ENCODE data around the gene ACSS3.
"Not testable (repeated sequence)": the region's sequence is repeated elsewhere in the genome, so short reads cannot be mapped to it uniquely, and the experiment has no call there.

The ACSS3 gene

DNA sequence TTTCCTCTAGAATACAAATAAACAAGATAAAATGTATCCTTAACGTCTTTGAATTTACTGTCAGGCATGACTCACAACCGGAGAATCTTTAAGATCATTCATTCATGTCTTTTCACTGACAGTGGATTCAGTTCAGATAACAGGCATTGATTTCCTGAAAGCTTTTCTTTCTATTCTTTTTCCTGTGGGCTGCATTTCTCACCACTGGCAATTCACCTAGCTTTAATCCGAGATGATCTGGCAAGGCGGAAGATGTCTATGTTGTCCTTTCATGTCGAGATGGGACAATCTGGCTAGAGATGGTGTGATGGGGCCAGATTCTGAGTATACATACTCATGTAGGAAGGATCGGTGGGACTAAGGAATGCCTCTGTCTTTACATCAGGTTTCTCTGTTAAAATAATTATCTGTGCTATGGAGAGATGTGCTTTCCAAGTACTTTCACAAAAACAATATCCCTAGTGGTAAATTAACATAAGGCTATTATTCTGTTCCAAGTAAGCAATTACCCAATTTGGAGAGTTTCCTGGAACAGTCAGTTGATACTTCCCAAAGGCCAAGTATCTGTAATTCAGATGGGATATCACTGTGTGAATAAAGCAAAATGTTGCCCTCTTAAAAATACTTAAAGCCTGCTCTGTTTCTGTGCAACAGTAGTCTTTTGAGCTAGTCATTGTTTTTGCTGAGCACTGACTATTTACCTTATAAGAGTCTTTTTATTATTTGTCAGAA, 17.8 kb downstream of the ACSS3 start:
- no peak for DNase-seq

DNA sequence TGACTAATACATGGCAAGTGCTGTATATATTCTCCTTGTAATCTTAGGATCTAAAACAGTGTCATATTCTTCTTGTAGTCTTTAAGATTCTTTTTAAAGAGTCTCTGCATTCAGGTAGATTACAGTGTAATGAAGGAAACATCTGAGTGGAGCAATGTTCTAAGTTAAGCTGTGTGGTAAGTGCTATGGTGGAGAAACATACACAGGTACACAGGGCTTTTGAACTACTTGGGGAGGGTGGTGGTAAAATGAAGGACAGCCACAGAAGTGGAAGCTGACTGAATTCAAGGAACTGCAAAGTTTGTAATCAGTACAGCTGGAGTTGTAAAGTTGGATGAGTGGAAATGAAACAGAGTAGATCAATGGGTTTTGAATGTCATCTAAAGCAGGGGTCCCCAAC, 27.8 kb downstream of the ACSS3 start:
- no peak for DNase-seq

DNA sequence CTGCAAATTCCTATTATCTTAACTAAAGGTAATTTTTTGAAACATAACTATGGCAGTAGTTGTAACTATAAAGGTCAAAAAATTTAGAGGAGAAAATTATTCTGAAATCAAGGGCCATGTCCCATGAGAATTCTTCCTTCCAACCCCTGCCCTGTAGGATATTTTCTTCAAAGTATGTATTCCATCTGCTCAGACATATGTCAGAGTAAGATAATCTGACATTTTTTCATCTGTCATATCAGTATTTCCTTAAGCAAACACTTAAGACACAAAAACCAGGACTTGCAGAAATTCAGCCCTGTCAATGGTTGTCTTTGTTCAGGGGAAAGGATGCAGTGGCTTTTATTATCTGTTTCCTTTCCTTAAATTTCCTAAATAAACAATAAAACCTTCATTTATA, 36.3 kb downstream of the ACSS3 start:
- no peak for DNase-seq

DNA sequence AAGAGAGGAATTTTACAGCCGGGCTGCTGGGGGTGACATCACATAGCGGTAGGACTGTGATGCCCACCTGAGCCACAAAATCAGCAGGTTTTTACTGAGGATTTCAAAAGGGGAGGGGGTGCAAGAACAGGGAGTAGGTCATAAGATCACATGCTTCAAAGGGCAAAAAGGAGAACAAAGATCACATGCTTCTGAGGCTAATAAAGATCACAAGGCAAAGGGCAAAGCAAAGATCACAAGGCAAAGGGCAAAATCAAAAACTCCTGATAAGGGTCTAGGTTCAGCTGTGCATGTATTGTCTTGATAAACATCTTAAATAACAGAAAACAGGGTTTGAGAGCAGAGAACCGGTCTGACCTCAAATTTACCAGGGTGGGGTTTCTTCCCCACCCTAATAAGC, 41.2 kb downstream of the ACSS3 start:
- not testable (repeated sequence) for DNase-seq

DNA sequence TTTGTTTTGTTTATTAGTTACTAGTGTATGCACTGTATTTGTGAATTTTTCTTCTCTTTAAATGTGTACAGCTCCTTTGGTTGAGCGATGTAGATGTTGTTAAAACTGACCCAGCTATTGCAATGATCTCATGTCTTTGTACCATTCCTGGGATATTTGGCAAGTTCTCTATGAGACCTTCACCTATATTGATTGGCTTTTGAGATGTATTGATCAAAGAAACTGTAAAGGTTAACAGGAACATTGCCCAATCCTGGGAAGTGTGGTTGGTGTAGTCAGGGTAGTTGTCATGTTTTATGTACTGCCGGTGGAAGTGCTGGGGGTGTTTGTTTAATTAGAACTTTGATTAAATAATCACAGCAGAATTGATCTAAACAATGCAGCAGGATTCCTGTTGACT, 43.1 kb downstream of the ACSS3 start:
- no peak for DNase-seq

DNA sequence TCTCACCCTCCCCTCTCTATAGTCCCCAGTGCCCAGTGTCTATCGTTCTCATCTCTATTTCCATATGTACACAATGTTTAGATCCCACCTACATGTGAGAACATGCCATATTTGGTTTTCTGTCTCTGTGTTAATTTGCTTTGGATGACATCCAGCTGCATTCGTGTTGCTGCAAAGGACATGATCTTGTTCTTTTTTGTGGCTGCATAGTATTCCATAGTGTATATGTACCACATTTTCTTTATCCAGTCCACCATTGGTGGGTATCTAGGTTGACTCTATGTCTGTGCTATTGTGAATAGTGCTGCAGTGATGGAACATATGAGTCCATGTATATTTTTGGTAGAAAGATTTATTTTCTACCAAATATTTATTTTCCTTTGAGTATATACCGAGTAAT, 45.7 kb downstream of the ACSS3 start:
- no peak for DNase-seq

DNA sequence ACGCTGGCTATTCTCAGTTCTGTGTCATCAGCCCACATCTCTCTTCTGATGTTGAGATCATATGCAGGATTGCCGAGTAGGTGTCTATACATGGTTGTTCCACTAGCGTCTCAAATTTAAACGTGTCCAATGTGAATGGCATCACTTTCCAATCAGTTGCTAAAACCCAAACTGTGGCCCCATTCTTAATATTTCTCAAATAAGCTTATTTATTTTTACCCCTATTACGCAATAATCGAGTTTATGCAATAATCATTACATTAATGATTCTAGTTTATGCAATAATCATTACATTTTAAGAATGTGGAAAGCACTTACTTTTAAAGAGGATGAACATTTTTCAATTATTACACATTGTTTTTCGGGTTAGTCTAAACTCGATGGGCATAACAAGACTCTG, 47.8 kb downstream of the ACSS3 start:
- DNase-seq = no peak

DNA sequence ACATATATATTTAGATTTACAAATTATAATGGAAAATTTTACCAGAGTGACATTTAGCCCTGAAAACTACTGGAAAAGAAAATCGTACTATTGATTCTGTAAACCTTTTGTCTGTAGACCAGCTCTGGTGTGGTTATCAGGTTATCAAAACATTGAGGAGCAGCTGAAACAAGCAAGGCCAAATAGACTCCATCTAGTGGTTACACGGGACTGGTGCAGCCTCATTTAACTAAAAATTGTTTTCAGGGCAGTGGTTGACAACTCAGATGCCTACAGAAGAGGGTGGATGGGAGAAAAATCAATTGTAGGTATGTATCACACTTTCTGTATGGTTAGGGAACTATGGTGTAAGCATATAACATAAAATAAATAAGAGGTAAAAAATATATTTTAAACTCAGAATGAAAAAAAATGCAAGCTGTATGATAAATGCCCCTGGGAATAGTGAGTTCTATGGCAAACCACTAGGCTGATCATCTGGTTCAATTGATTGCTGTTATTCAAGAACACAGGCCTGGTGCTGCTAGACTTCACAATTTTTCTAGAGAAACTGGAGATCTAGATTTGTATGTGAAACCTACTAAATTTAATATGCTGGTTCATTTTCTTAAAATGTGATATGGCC, 51.2 kb downstream of the ACSS3 start:
- DNase-seq = no peak

DNA sequence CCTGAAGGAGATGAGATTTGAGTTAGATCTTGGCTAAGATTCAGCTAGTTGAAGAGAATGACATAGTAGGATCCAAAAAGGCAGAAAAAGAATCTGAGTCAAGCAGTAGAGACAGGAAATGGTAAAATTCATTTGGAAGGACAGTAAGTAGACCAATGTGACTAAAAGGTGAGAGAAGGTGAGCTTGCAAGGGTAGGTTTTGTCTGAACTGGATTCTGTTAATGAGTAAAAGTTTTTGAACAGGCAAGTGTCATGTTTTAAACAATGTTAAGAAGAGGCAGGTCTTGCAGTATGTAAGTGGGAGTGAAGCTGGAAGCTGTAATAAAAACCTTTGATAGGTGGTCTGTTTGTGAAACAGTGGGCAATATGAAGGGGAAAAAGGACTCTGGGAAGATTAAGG, 58.6 kb downstream of the ACSS3 start:
- DNase-seq = no peak

DNA sequence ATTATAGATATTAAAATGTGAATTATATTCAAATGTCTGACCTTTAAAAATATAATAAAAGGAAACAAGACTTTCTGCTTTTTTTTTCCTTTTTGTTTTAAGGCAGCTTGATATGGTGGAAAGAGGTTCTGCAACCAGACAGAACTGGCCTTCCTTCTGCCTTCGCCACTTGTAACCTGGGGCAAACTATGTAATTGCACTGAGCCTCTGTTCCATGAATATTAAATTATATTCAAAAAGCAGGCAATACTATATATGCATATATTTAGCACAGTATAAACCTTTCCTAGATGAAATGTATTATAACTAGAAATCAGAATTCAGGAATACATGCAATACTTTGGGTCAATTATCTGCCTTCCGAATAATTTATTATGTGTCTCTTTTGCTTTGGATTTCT, 59.9 kb downstream of the ACSS3 start:
- no peak for DNase-seq

DNA sequence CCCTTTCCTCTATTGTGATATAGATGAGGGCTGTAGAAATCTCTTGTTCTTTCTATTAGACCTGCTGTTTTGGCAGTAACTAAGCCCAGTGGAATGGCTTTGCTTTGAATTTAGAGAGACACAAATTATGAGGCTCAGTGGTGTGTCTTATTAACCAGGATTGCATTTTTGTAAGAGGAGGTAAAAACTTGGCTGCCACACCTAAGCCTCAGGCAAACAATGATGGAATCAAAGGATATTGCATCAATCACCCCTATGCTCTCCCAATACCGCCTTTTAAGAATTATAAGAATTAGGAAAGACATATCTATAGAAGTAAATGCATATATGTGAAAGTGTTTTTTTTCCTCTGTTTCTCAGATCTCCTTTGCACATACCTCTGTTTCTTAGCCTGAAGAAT, 63.3 kb downstream of the ACSS3 start:
- no peak for DNase-seq

DNA sequence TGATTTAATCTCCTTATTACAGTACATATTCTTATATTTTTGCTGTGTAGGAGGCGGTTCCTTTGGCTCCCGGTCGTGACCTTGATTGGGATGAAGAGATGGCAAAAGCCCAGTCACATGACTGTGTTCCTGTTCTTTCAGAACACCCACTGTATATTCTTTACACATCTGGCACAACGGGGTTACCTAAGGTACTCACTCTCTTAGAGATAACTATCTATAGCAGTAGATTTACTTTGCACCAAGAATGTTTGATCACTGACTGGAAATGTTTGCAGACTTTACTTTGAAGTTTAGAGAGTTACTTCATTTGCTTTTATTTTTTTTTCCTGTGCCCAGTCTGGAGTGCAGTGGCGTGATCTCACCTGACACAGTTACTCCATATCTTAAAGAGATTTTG, 65.2 kb downstream of the ACSS3 start:
- no peak for DNase-seq

DNA sequence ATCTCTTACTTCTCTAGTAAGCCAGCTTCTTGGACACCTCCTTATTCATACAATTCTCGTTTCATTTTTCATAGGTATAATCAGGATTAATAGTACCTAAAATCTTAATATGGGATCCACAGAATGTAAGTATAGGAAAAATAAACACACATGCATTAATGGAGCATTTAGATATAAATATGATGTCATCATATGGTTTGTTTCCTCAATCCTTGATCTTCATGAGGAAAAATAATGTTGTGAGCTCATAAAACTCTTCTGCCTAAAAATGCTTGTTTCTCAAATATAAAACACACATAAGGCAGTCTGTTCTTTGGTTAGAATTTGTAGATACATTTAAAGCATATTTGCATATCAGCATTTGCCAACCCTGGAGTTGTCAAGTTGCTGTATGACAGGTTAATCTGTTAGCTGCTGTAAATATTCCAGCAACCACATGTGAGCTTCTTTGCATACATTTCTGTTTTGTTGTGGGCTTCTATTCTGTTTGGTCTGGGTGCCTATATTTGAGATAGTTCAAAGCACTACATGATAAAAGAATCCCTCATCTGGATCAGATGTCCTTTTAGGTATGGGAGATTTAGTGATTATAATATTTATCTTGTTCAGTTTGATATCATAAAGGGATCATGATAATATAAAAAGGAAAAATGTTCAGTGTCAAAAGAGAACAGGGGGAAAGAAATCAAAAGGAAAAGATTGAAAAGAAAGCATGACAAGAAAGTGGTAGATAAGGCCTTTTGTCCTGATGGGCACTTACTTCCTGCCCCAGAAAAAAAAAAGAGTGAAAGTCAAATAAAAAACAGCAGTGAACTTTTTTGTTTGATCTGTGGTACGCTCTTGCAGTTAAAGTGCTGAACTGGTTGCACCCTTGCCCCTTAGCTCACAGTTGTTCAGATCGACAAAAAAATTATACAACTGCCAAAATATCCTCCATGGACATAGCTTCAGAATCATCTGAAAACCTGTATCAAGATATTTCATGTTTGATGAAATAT, 68.6 kb downstream of the ACSS3 start:
- no peak for DNase-seq

DNA sequence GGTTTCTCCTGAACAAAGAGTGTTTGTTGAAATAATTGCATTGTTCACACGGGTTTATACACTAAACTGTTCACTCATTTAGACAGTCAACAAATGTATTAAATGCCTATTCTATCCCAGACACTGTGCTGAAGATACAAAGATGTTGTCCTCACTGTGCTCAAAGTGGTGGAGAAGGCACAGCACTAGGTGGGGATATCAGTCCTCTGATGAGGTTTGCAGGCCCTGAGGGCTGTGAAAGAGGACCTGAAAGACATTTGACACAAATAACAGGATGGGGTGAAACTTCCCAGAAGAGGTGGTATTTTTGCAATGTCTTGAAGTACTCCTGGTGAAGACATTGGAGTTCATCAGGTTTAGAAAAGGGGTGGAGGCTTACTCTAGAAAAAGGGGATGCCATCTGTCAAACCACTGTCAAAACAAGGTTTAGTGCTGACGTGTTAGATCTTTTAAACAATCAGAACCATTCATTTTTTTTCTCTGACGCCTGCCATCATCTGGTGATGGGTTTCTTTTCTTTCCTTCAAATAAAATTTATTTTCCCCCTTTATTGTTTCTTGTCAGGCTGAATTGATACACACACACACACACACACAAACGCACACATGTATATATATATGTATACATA, 69.5 kb downstream of the ACSS3 start:
- DNase-seq = no peak

DNA sequence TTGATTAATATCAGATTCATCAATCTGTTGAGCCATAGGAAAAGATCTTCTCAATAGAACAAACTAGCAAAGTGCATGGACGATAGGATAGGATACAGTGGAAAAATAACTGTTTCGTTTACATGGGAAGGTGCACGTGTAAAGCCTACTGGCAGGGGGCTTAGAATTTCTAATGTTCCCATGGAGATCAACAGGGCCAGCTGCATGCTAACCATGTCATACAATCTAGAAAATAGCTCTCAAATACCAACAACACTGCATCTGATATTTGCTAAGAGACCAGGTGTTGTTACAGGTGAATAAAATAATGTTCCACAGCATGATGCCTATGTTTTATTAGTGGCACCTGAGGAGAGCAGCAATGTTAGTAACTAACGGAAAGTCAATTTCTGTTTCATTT, 72.5 kb downstream of the ACSS3 start:
- DNase-seq = no peak

DNA sequence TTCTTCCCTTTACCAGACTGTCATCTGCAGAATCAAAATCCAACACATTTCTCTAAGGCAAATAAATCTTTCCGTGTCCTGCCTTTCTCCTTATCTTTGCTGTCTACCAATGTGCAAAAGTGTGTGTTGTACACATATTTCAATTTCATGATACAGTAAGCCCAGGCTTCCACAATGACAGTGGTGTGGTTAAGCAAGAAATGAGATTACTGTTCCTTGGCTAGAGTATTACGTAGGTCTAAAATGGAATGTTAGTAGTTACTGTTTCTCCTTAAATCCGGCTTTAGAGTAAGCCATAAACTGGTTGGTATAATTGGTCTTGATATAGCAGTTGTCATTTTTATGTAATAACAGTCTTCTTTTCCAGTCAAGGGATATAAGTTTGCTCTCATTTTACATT, 82.0 kb downstream of the ACSS3 start:
- DNase-seq = no peak

DNA sequence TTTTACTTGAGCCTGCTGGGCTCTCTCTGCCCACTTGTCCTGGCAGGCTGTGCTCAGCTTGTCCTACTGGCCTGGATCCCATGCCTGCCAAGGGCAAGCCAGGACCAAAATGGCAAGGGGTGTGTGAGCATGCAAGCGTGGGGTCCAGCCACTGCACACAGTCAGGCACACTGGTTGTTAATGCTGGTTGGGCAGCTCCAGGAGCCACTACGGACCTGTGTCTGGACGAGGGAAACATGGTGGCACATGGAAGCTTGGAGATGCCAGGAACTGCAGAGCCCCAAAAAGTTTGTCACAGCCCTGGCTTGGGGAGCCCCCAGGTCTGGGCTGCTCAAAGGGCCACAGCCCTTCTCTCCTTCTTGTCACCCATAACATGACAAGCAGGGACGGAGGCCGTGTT, 83.8 kb downstream of the ACSS3 start:
- DNase-seq = no peak

DNA sequence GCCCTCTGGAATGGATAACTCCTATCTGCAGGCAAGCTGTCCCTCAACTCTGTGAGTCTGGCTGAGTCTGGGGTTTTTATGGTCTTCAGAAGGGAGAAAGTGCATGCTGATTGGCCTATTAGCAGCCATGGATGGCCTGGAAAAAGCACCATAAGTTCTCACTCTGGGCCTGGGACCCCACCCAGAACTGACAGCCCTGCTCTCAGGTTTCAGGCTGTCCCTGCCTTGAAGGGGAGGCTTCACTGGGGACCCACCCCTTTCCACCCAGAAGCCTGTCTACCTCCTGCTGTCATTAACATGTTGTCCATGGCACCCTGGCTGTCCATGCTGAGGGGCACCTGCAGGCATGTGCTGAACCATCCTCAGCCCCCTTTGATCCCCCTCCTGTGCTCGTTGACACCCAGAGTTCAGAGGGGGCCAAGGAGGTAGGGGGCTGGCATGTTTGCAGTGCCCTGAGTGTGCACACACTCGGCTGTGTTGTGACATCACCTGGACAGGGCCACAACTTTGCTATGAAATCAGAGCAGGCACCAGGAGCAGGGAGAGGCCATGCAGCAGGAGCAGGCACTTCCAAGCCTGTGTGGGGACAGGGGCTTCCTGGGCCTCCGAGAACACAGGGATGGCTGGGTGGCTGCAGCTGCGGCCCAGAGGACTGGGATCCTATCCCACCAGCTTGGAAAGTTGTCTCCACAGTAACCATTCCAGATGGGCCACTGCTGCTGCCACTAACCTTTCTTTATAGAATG, 84.7 kb downstream of the ACSS3 start:
- no peak for DNase-seq

DNA sequence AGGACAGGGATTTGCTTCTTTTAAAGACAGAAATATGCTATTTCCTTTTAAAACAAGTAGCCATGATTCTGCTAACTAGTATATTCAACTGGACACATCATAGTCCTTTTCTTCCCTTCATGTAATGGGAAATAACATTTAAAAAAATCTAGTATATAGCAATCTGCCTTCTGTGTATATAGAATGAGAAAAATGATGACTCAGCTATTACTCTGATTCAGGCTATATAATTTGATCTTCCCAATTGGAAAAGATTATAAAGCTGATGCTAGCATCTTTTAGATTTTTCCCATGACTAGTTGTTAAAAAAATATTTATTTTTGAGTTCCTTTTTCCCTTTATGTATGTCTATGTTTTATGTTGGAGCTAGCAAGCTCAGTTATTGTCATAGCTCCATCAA, 86.9 kb downstream of the ACSS3 start:
- DNase-seq = no peak

DNA sequence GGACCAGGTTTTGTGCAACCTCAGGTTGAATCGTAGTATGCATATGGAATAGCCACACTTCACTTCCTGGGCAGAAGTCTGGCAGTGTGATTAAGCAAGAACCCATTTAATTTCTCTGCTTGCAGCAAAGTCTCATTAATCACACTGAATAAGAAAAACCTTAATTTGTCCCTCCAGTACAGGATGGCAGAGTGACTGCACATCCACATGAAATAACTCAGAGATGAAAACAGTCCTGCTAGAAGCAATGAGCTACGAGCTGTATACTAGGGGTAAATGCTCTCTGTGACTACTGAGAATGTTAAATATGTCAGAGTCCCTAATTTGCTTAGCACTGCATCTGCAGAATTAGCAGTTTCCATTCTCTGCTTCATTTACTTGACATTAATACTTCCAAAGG, 88.9 kb downstream of the ACSS3 start:
- DNase-seq = no peak

DNA sequence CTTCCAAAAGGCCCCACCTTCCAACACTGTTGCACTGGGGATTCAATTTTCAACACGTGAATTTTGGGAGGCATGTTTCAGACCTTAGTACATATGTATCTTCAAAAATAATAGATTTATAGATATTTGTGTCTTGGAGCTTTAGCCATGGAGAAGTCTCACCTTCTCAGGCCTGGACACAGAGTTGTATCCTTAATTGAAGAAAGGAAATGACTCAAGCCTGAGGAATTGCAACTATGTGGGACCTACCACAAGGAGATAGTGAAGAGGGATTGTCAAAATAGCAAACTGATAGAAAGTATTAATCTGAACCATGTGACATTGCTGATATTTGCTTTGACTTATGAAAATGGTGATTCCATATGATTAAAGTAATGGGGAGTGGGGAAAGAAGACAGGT, 89.8 kb downstream of the ACSS3 start:
- no peak for DNase-seq

DNA sequence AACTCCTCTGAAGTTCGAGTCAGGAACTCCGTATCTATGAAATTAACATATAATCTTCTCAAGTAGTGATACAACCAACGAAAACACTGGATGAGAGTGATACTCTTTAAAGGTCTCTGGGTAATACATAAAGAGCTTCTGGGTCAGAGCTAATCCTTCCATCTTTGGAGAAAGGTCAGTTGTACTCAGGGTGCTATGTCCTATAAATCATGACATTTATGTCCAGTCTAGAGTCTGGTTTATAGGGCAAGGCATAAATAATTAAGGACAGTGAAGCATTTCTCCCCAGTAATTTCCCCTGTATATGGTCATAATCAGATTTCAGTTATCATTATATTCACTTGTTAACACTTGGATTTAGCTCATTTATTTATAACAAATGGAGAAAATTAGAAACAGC, 90.6 kb downstream of the ACSS3 start:
- no peak for DNase-seq

DNA sequence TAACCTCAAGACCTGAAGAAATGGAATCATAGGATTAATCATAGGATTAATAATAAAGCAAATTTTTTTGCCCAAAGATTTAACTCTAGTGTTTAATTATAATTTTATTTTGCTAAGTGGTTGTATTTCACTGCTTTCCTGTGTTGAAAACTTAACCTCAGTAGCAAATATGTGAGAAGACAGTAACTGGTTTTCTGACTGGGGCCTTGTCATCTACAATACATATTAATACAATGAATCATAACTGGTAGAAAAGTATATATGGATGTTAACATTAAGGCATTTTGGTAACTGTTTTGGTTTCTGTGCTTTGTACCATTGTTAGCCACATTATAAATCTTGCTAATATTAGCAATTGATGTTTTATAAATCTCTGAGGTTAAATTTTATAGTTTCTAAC, 92.2 kb downstream of the ACSS3 start:
- DNase-seq = no peak

Data from CD4-positive, alpha-beta T cell treated with Interleukin-21 for 1 hour (primary cell).